IMR-90 (cell line): Measurements from ENCODE around the gene SYTL1. TPM values are rescaled to one million over a fixed set of nuclear protein-coding genes. Genes with fewer than 3 reads are reported as not detected.

Source experiments
- ATAC-seq: fragments of 200-7000 bp; cut with Tn5 transposase; 2 replicates; pipeline ENCODE4 v1.9.1; 2020; ENCODE audit warnings: low read depth, mild to moderate bottlenecking, moderate library complexity
- BruUV-seq: library from RNA; stranded (reverse); fragments of 400-500 nt; replicated peaks from 2 replicates; lab custom pipeline; 2021; lab: Mats Ljungman, UMichigan
- CTCF ChIA-PET: fragments of 300-600 bp; formaldehyde crosslinking; extraction: SDS; loops from one replicate; lab custom pipeline; 2021; ENCODE audit warnings: antibody characterized with exemption; lab: Yijun Ruan, JAX
- POLR2A ChIA-PET: fragments of 300-600 bp; sonication (Branson Sonifier 250); formaldehyde crosslinking; loops from one replicate; lab custom pipeline; 2022; ENCODE audit warnings: antibody characterized with exemption; ENCODE audit not compliant: unreplicated experiment; lab: Charles Lee
- DNase-seq: peaks from one replicate; pipeline ENCODE4 v3.0.0; 2013
- H2AFZ ChIP-seq: replicated peaks from 2 replicates; pipeline ENCODE3; 2013; ENCODE audit warnings: low read length, mild to moderate bottlenecking; ENCODE audit not compliant: poor library complexity
- H2AK5ac ChIP-seq: 2 replicates; pipeline ENCODE4 v1.6.1; 2013; ENCODE audit warnings: low read depth, low read length, inconsistent platforms
- H2AK9ac ChIP-seq: replicated peaks from 2 replicates; pipeline ENCODE3; 2013; ENCODE audit warnings: mild to moderate bottlenecking, low read depth, low read length, moderate library complexity; ENCODE audit not compliant: poor library complexity
- H2BK120ac ChIP-seq: 2 replicates; pipeline ENCODE4 v1.6.1; 2013; ENCODE audit warnings: low read depth, low read length, inconsistent platforms
- H2BK15ac ChIP-seq: 3 replicates; pipeline ENCODE4 v1.6.1; 2013; ENCODE audit warnings: low read depth, low read length, inconsistent platforms
- H2BK20ac ChIP-seq: 2 replicates; pipeline ENCODE4 v1.6.1; 2013; ENCODE audit warnings: low read depth, mild to moderate bottlenecking, inconsistent platforms, low read length, moderate library complexity
- H2BK5ac ChIP-seq: 2 replicates; pipeline ENCODE4 v1.6.1; 2013; ENCODE audit warnings: mild to moderate bottlenecking, low read depth, low read length, inconsistent platforms; ENCODE audit not compliant: poor library complexity, severe bottlenecking
- H3K14ac ChIP-seq: replicated peaks from 2 replicates; pipeline ENCODE4 v1.6.1; 2013; ENCODE audit warnings: low read depth, low read length, inconsistent platforms
- H3K18ac ChIP-seq: 2 replicates; pipeline ENCODE4 v1.6.1; 2013; ENCODE audit warnings: low read depth, low read length, control low read depth
- H3K23ac ChIP-seq: 2 replicates; pipeline ENCODE4 v1.6.1; 2013; ENCODE audit warnings: low read depth, low read length, inconsistent platforms
- H3K27ac ChIP-seq: 2 replicates; pipeline ENCODE4 v1.5.1; 2013; ENCODE audit warnings: mild to moderate bottlenecking, control low read depth, low read length; ENCODE audit not compliant: insufficient read depth
- H3K27me3 ChIP-seq: 2 replicates; pipeline ENCODE4 v1.6.1; 2013; ENCODE audit warnings: low read length; ENCODE audit not compliant: control insufficient read depth, insufficient read depth
- H3K36me3 ChIP-seq: 2 replicates; pipeline ENCODE4 v1.6.1; 2013; ENCODE audit warnings: low read length, mixed read lengths; ENCODE audit not compliant: control insufficient read depth, insufficient read depth
- H3K4ac ChIP-seq: 2 replicates; pipeline ENCODE4 v1.6.1; 2013; ENCODE audit warnings: low read depth, low read length, inconsistent platforms
- H3K4me1 ChIP-seq: 2 replicates; pipeline ENCODE4 v1.6.1; 2013; ENCODE audit warnings: low read length, mixed read lengths; ENCODE audit not compliant: control insufficient read depth, insufficient read depth
- H3K4me2 ChIP-seq: 2 replicates; pipeline ENCODE4 v1.6.1; 2013; ENCODE audit warnings: low read depth, mild to moderate bottlenecking, control low read depth, low read length, moderate library complexity
- H3K4me3 ChIP-seq: 2 replicates; pipeline ENCODE4 v1.5.1; 2013; ENCODE audit warnings: low read depth, mild to moderate bottlenecking, control low read depth, low read length, moderate library complexity; ENCODE audit not compliant: insufficient read depth
- H3K56ac ChIP-seq: 2 replicates; pipeline ENCODE4 v1.6.1; 2013; ENCODE audit warnings: low read length, inconsistent platforms; ENCODE audit not compliant: insufficient read depth; ENCODE audit errors: extremely low read depth
- H3K79me1 ChIP-seq, 2 experiments: 2 replicates each; pipeline ENCODE4 v1.6.1; 2013; ENCODE audit warnings: low read length in 2 of 2, inconsistent platforms in 1 of 2, low read depth in 1 of 2
- H3K9ac ChIP-seq: 2 replicates; pipeline ENCODE4 v1.6.1; 2013; ENCODE audit warnings: low read depth, low read length, control low read depth
- H3K9me1 ChIP-seq: 2 replicates; pipeline ENCODE4 v1.6.1; 2013; ENCODE audit warnings: low read length, inconsistent platforms; ENCODE audit not compliant: insufficient read depth
- H3K9me3 ChIP-seq: 2 replicates; pipeline ENCODE4 v1.6.1; 2013; ENCODE audit warnings: low read length; ENCODE audit not compliant: control insufficient read depth, insufficient read depth
- H4K20me1 ChIP-seq: 2 replicates; pipeline ENCODE4 v1.6.1; 2013; ENCODE audit warnings: low read length, inconsistent platforms; ENCODE audit not compliant: insufficient read depth
- H4K5ac ChIP-seq: 2 replicates; pipeline ENCODE4 v1.6.1; 2013; ENCODE audit warnings: mild to moderate bottlenecking, low read depth, low read length, control low read depth
- H4K8ac ChIP-seq, 2 experiments: 2 replicates each; pipeline ENCODE4 v1.6.1; 2013; ENCODE audit warnings: low read depth in 2 of 2, low read length in 2 of 2, control low read depth in 1 of 2, inconsistent platforms in 1 of 2
- H4K91ac ChIP-seq: 2 replicates; pipeline ENCODE4 v1.6.1; 2013; ENCODE audit warnings: low read depth, low read length, inconsistent platforms; ENCODE audit not compliant: insufficient read depth
- BHLHE40 ChIP-seq: fragments of 150-350 bp; IDR thresholded peaks from 2 replicates; pipeline ENCODE4 v1.6.1; 2016; ENCODE audit warnings: mild to moderate bottlenecking, low read depth, low read length
- CEBPB ChIP-seq: IDR thresholded peaks from 2 replicates; pipeline ENCODE4 v1.6.1; 2012; ENCODE audit warnings: low read depth, low read length, improper control_type of control experiment
- FOS ChIP-seq: fragments of 150-350 bp; IDR thresholded peaks from 2 replicates; pipeline ENCODE4 v1.6.1; 2016; ENCODE audit warnings: low read depth, low read length
- MAZ ChIP-seq: IDR thresholded peaks from 2 replicates; pipeline ENCODE4 v1.6.1; 2012; ENCODE audit warnings: low read depth, mild to moderate bottlenecking, low read length, improper control_type of control experiment, moderate library complexity, borderline replicate concordance
- MXI1 ChIP-seq: IDR thresholded peaks from 2 replicates; pipeline ENCODE4 v1.6.1; 2012; ENCODE audit warnings: low read depth, mild to moderate bottlenecking, low read length, moderate library complexity, borderline replicate concordance
- POLR2A ChIP-seq: IDR thresholded peaks from 2 replicates; pipeline ENCODE4 v1.6.1; 2012; ENCODE audit warnings: mild to moderate bottlenecking, low read depth, low read length
- RAD21 ChIP-seq: IDR thresholded peaks from 2 replicates; pipeline ENCODE4 v1.6.1; 2012; ENCODE audit warnings: low read length, improper control_type of control experiment
- RCOR1 ChIP-seq: IDR thresholded peaks from 2 replicates; pipeline ENCODE4 v1.6.1; 2012; ENCODE audit warnings: mild to moderate bottlenecking, low read length, improper control_type of control experiment; ENCODE audit not compliant: insufficient replicate concordance
- RFX5 ChIP-seq: IDR thresholded peaks from 2 replicates; pipeline ENCODE4 v1.8.0; 2012; ENCODE audit warnings: low read depth, mild to moderate bottlenecking, low read length, moderate library complexity
- whole genome bisulfite sequencing, 2 experiments: methylation state at CpG; one replicate each; pipeline versions ENCODE4 v1.1.5 to v1.1.7; 2013; ENCODE audit warnings: missing lambda C conversion rate in 2 of 2; ENCODE audit not compliant: insufficient read length in 1 of 2; ENCODE audit errors: extremely low coverage in 2 of 2; 5-methylcytosine and 5-hydroxymethylcytosine counted together
- dilution Hi-C: fragments of 300-500 bp; cut with HindIII; formaldehyde crosslinking; loops from one replicate; pipeline ENCODE4 v1.14.3; 2018; ENCODE audit warnings: low sequenced_read_pairs; ENCODE audit not compliant: unreplicated experiment
- in situ Hi-C: fragments of 300-500 bp; cut with MboI; formaldehyde crosslinking; loops from 3 replicates; pipeline ENCODE4 v1.14.3; 2019; ENCODE audit warnings: low sequenced_read_pairs, inconsistent platforms, mixed read lengths
- intact Hi-C: fragments of 100-400 bp; cut with micrococcal nuclease; formaldehyde crosslinking; loops from 2 replicates; pipeline ENCODE4 v1.10.0; 2022
- polyA plus RNA-seq, 3 experiments: library from polyadenylated mRNA; depleted of rRNA; stranded (reverse); fragments of >200 nt; gene quantifications; 2 replicates each; pipeline ENCODE4 v1.2.3, GENCODE V29; 2012; ENCODE audit warnings: low replicate concordance in 1 of 3
- total RNA-seq: library from RNA; depleted of rRNA; stranded (reverse); fragments of >200 nt; gene quantifications from 2 replicates; pipeline ENCODE4 v1.2.3, GENCODE V29; 2012
- TF ChIP-seq, protein P1 (sequence below): conservative IDR thresholded peaks from 2 replicates; pipeline ENCODE4 v1.5.1; 2012; ENCODE audit warnings: mild to moderate bottlenecking, low read depth, low read length, improper control_type of control experiment
- TF ChIP-seq, protein P2 (sequence below): fragments of 150-350 bp; IDR thresholded peaks from 2 replicates; pipeline ENCODE4 v1.6.1; 2016; ENCODE audit warnings: low read depth, mild to moderate bottlenecking, low read length, moderate library complexity, borderline replicate concordance
- TF ChIP-seq, protein P3 (sequence below): fragments of 150-350 bp; IDR thresholded peaks from 2 replicates; pipeline ENCODE4 v1.6.1; 2017; ENCODE audit warnings: mild to moderate bottlenecking, antibody characterized with exemption, low read length, low read depth

Gene SYTL1
- total and polyA plus RNA-seq, 2 of the 4 experiments (the other 2 are of a cell fraction) = 0.18 to 1.0 TPM

DNA sequence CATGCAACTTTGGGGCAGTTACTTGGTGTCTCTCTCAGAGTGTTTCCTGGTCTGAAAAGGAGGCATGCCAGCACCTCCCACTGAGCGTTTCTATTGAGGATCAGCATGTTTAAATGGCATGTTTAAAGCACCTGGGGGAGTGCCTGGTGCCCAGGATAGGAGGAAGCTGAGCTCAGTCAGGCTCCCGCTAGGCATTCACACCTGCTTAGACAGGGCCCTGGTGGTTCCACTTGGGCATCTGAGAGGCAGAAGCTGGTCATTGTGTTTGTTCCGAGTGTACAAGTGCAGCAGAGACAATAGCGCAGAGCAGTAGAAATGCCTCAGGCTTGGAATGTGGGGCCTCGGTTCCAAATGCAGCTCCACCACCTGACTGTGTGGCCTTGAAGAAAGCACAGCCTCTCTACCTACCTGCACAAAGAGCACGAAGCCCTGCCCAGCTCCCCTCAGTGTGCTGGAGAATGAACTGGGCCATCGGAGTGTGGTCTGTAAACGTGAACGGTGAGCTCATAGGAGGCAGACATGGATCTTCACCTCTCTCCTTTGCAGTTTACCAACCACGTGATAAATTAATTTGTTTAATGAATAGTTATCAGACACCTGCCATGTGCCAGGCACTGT, 40.1 kb upstream of the SYTL1 start:
- H3K18ac ChIP-seq = no peak overlapping the region
- in situ Hi-C loops = loop anchor here (5.0 kb wide), 2 partner anchors 91 to 306 kb away; partner anchors contain the start of gene GPR3
- TF ChIP-seq RCOR1 (no peak), CEBPB (no peak), POLR2A (no peak), RAD21 (no peak), MXI1 (no peak), RFX5 (no peak), MAZ (no peak), FOS (no peak), BHLHE40 (no peak)
- TF ChIP-seq, protein P1, sequence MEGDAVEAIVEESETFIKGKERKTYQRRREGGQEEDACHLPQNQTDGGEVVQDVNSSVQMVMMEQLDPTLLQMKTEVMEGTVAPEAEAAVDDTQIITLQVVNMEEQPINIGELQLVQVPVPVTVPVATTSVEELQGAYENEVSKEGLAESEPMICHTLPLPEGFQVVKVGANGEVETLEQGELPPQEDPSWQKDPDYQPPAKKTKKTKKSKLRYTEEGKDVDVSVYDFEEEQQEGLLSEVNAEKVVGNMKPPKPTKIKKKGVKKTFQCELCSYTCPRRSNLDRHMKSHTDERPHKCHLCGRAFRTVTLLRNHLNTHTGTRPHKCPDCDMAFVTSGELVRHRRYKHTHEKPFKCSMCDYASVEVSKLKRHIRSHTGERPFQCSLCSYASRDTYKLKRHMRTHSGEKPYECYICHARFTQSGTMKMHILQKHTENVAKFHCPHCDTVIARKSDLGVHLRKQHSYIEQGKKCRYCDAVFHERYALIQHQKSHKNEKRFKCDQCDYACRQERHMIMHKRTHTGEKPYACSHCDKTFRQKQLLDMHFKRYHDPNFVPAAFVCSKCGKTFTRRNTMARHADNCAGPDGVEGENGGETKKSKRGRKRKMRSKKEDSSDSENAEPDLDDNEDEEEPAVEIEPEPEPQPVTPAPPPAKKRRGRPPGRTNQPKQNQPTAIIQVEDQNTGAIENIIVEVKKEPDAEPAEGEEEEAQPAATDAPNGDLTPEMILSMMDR = no peak
- TF ChIP-seq, protein P2, sequence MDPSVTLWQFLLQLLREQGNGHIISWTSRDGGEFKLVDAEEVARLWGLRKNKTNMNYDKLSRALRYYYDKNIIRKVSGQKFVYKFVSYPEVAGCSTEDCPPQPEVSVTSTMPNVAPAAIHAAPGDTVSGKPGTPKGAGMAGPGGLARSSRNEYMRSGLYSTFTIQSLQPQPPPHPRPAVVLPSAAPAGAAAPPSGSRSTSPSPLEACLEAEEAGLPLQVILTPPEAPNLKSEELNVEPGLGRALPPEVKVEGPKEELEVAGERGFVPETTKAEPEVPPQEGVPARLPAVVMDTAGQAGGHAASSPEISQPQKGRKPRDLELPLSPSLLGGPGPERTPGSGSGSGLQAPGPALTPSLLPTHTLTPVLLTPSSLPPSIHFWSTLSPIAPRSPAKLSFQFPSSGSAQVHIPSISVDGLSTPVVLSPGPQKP = no peak
- TF ChIP-seq, protein P3, sequence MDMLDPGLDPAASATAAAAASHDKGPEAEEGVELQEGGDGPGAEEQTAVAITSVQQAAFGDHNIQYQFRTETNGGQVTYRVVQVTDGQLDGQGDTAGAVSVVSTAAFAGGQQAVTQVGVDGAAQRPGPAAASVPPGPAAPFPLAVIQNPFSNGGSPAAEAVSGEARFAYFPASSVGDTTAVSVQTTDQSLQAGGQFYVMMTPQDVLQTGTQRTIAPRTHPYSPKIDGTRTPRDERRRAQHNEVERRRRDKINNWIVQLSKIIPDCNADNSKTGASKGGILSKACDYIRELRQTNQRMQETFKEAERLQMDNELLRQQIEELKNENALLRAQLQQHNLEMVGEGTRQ = no peak
- dilution Hi-C loops = no loop called here
- POLR2A ChIA-PET = no interaction called here
- CTCF ChIA-PET = interaction anchor here (0.5 to 7.1 kb wide), 8 partner anchors 13 to 244 kb away, joined by 3 to 79 read pairs (median 4); no protein-coding TSS in a partner anchor
- no peak overlapping the region for H4K91ac ChIP-seq
- intact Hi-C loops = loop anchor here (2.0 kb wide), 2 partner anchors 65 to 361 kb away; partner anchors contain the start of gene MAP3K6
- H2BK20ac ChIP-seq = 0 out of 2 replicates have a peak overlapping the region, but pooled peaks have one; percentile 60
- peak overlapping the region; percentile 94 for H2AK9ac ChIP-seq
- H3K27me3 ChIP-seq = no peaks in the 10 kb centered on the region
- H2AK5ac ChIP-seq = peak overlapping the region; percentile 92; the same call in 1 of the 2 replicates
- H3K4me1 ChIP-seq = peaks cover 27% of the 10 kb centered on the region
- H3K4ac ChIP-seq = peak overlapping the region; percentile 92
- no peak overlapping the region for H2BK15ac ChIP-seq
- DNase-seq (no peak), ATAC-seq (no peak)
- no peak overlapping the region for H2AFZ ChIP-seq
- H2BK5ac ChIP-seq = peak overlapping the region; percentile 74
- no peak overlapping the region for H3K4me2 ChIP-seq
- no peak overlapping the region for H3K23ac ChIP-seq
- peaks cover 13% of the 10 kb centered on the region for H3K9me1 ChIP-seq
- H3K9me3 ChIP-seq = no peaks in the 10 kb centered on the region
- peak overlapping the region; percentile 74; the same call in 1 of the 2 replicates for H3K27ac ChIP-seq
- BruUV-seq = no TSS peak
- no peak overlapping the region for H3K14ac ChIP-seq
- no peak overlapping the region for H4K5ac ChIP-seq
- peak overlapping the region; percentile 34; the same call in 1 of the 2 replicates for H3K9ac ChIP-seq
- 74% methylated on average over 4 of the region's 10 CpGs; no CpG with 5 or more reads in 1 of the 2 experiments for WGBS, 2 experiments
- no peak overlapping the region for H3K56ac ChIP-seq
- peaks cover 0 to 21% of the 10 kb centered on the region in 2 experiments; a peak in 2 of 4 replicates for H3K79me1 ChIP-seq
- 0 out of 2 replicates have a peak, but pooled peaks cover 4% of the 10 kb centered on the region for H4K20me1 ChIP-seq
- H3K4me3 ChIP-seq = no peak overlapping the region
- H3K36me3 ChIP-seq = peaks cover 14% of the 10 kb centered on the region; the same call in 1 of the 2 replicates
- 0 out of 2 replicates have a peak overlapping the region, but pooled peaks have one; percentile 85 for H2BK120ac ChIP-seq
- H4K8ac ChIP-seq = peak overlapping the region; percentile 55 to 91; a peak in 2 of 4 replicates
